A673 (cell line): Measurements from ENCODE around the gene ZNF566. TPM values are rescaled to one million over a fixed set of nuclear protein-coding genes. Genes with fewer than 3 reads are reported as not detected.

Source experiments
- BruUV-seq: library from RNA; stranded (reverse); fragments of 400-500 nt; replicated peaks from 2 replicates; lab custom pipeline; 2021; lab: Mats Ljungman, UMichigan
- CTCF ChIA-PET: fragments of 300-600 bp; sonication (Branson Sonifier 250); formaldehyde crosslinking; loops from one replicate; lab custom pipeline; 2022; ENCODE audit warnings: antibody characterized with exemption; lab: Charles Lee
- POLR2A ChIA-PET: fragments of 300-600 bp; sonication (Branson Sonifier 250); formaldehyde crosslinking; loops from one replicate; lab custom pipeline; 2022; ENCODE audit warnings: antibody characterized with exemption; ENCODE audit not compliant: low non-redundant PET; lab: Charles Lee
- DNase-seq: peaks from one replicate; pipeline ENCODE4 v3.0.0-alpha.2; 2015; ENCODE audit warnings: low spot score
- H3K27ac ChIP-seq: fragments of 200-600 bp; sonication (generic); 2 replicates; pipeline ENCODE4 v1.5.1; 2016; ENCODE audit warnings: mixed run types, low read depth, mild to moderate bottlenecking, mixed read lengths, antibody characterized with exemption, low read length; ENCODE audit not compliant: poor library complexity, severe bottlenecking
- H3K27me3 ChIP-seq: fragments of 200-600 bp; sonication (generic); replicated peaks from 2 replicates; pipeline ENCODE4 v1.6.1; 2017; ENCODE audit warnings: mixed run types, low read depth, mild to moderate bottlenecking, mixed read lengths, antibody characterized with exemption, low read length; ENCODE audit not compliant: insufficient read depth, poor library complexity
- H3K36me3 ChIP-seq: fragments of 200-600 bp; sonication (generic); 2 replicates; pipeline ENCODE4 v1.6.1; 2016; ENCODE audit warnings: mixed run types, mild to moderate bottlenecking, mixed read lengths, antibody characterized with exemption, low read length; ENCODE audit not compliant: insufficient read depth, poor library complexity, severe bottlenecking
- H3K4me1 ChIP-seq: fragments of 200-600 bp; sonication (generic); 2 replicates; pipeline ENCODE4 v1.6.1; 2017; ENCODE audit warnings: mixed run types, mild to moderate bottlenecking, mixed read lengths, antibody characterized with exemption, low read length; ENCODE audit not compliant: insufficient read depth, poor library complexity, severe bottlenecking
- H3K4me3 ChIP-seq: fragments of 200-600 bp; sonication (generic); 2 replicates; pipeline ENCODE4 v1.5.1; 2016; ENCODE audit warnings: low read depth, mixed run types, mild to moderate bottlenecking, mixed read lengths, low read length; ENCODE audit not compliant: poor library complexity, severe bottlenecking
- H3K9me3 ChIP-seq: fragments of 200-600 bp; sonication (generic); 2 replicates; pipeline ENCODE4 v1.6.1; 2016; ENCODE audit warnings: mixed run types, low read depth, mild to moderate bottlenecking, mixed read lengths, antibody characterized with exemption, low read length; ENCODE audit not compliant: poor library complexity, severe bottlenecking
- CTCF ChIP-seq: fragments of 300-800, 200-600 bp; sonication (generic); conservative IDR thresholded peaks from 2 replicates; pipeline ENCODE4 v1.5.1; 2017; ENCODE audit warnings: low read depth, mild to moderate bottlenecking, antibody characterized with exemption, low read length, moderate library complexity, mixed read lengths
- EZH2 ChIP-seq: fragments of 200-600 bp; sonication (generic); IDR thresholded peaks from 2 replicates; pipeline ENCODE4 v1.6.1; 2017; ENCODE audit warnings: borderline replicate concordance, low read depth, mild to moderate bottlenecking, mixed read lengths, antibody characterized with exemption, low read length; ENCODE audit not compliant: poor library complexity, severe bottlenecking
- intact Hi-C: fragments of 100-400 bp; cut with micrococcal nuclease; formaldehyde crosslinking; loops from one replicate; pipeline ENCODE4 v1.10.0; 2022; ENCODE audit not compliant: unreplicated experiment
- total RNA-seq: library from RNA; stranded (reverse); gene quantifications from 2 replicates; pipeline ENCODE4 v1.2.3, GENCODE V29; 2021

ZNF566 gene
- total RNA-seq, 1 experiment from 2014 or later, result 16.4 TPM

GRCh38 chr19:36401475-36401874 lies 87.9 kb downstream of the ZNF566 start:
- Histone ChIP-seq H3K27me3 (no peaks in the 10 kb centered on the region), H3K36me3 (peaks cover 73% of the 10 kb centered on the region), H3K27ac (no peak overlapping the region), H3K4me3 (no peak overlapping the region), H3K9me3 (peaks cover 11% of the 10 kb centered on the region), H3K4me1 (no peaks in the 10 kb centered on the region)
- ChIA-PET POLR2A (no interaction called here), CTCF (no interaction called here)
- DNase-seq, result no peak
- no TSS peak for BruUV-seq
- intact Hi-C loops, result no loop called here
- TF ChIP-seq EZH2, result no peak
- no peak for TF ChIP-seq CTCF

GRCh38 chr19:36398571-36398970 lies 90.8 kb downstream of the ZNF566 start:
- H3K36me3 ChIP-seq, result peaks cover 66% of the 10 kb centered on the region
- POLR2A ChIA-PET, result no interaction called here
- intact Hi-C loops, result no loop called here
- no TSS peak for BruUV-seq
- peaks cover 33% of the 10 kb centered on the region for H3K9me3 ChIP-seq
- no peak overlapping the region for H3K27ac ChIP-seq
- no peak overlapping the region for H3K4me3 ChIP-seq
- TF ChIP-seq CTCF (no peak), EZH2 (no peak)
- no peaks in the 10 kb centered on the region for H3K4me1 ChIP-seq
- no peak for DNase-seq
- CTCF ChIA-PET, result no interaction called here
- H3K27me3 ChIP-seq, result no peaks in the 10 kb centered on the region

Other genes starting within 250 kb of the ZNF566 start
- 5.2 and 5.4 TPM in 2 replicates for gene ZFP14, start 110.4 kb downstream of the ZNF566 start, total RNA-seq
- 13.5 and 14.9 TPM in 2 replicates for gene ZFP82, start 70.9 kb downstream of the ZNF566 start, total RNA-seq
- gene ZNF260, start 38.7 kb upstream of the ZNF566 start, total RNA-seq, result 18.0 and 20.4 TPM in 2 replicates
- gene ZNF529, start 83.7 kb upstream of the ZNF566 start, total RNA-seq, result 17.8 and 19.0 TPM in 2 replicates
- 17.2 and 17.3 TPM in 2 replicates for gene ZNF382, start 115.8 kb upstream of the ZNF566 start, total RNA-seq
- 5.5 and 5.6 TPM in 2 replicates for gene ZNF461, start 177.3 kb upstream of the ZNF566 start, total RNA-seq
- gene ZNF567, start 198.1 kb upstream of the ZNF566 start, total RNA-seq, result 9.6 and 9.9 TPM in 2 replicates